HG03175 (cell line): ENCODE results near the gene CXXC1.
"Not testable (repeated sequence)": the region's sequence is repeated elsewhere in the genome, so short reads cannot be mapped to it uniquely, and the experiment has no call there.

Experiments used
- ATAC-seq: cut with Tn5 transposase; IDR thresholded peaks from one replicate; pipeline ENCODE4 v1.9.1; 2021; ENCODE audit warnings: mild to moderate bottlenecking, moderate library complexity; ENCODE audit not compliant: unreplicated experiment

CXXC1 gene

DNA sequence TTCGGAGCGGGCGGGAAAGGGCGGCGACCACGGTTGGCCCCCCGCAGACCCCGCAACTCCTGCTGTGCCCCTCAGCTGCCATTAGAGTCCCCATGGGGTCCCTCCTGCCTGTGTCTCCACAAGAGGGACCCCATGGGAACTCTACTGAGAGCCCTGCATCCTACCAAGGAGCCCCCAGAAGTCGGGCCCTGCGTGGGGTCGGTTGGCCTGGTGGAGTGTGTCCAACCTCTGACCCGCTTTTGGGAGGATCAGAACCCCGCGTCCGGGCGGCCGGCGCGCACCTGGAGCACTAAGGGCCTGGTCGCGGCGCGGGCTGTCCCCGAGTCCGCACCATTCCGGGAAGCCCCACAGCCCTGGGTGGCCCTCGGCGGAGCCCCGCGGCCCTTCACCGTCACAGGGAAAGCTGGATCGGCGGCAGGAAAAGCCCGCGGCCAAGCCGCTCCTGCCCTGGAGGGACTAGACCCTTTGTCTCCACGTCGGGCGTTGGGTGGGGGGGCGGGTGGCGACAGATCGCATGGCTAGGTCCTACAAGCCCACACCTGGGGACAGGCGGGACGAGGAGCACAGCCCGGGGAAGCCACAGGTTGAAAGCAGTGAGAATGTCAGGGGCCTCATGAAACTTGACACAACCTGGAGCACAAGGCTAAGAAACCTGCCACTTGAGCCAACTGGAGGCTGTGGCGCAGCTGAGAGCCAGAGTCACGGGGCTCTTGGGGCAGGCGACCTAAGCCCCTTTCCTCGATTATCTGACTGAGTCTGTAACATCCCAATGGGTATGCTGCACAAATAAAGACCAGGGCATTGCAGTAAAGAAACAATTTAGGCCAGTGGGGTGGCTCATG lies 11.2 kb upstream of the CXXC1 start:
- ATAC-seq, result no peak

- peak; percentile 100 for ATAC-seq
These were observed 10.3 kb upstream of the CXXC1 start for GRCh38 chr18:50297621-50298442.

GRCh38 chr18:50293039-50293438 lies 5.5 kb upstream of the CXXC1 start:
- no peak for ATAC-seq

- ATAC-seq, result no peak
These were observed 1.6 kb upstream of the CXXC1 start for GRCh38 chr18:50289108-50289443.

- ATAC-seq, result not testable (repeated sequence)
These were observed 1.0 kb upstream of the CXXC1 start for GRCh38 chr18:50288348-50289107.

DNA sequence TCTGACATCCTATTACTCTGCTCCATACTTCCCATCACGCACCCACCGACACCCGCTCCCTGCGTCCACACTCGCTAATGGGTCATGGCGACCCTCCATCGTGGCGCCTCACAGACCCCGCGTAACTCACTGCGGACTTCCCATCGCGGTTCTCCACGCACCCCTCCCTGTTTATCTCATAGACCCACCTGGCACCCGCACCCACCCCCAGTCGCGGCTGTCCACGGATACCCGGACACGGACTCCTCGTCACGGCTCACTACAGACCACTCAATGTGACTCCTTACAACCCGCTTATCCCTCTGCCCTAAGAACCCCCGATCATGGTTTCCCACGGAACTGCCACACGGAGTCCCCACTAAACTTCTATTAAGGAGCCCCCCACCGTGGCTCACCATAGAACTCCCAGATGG lies 458 bp downstream of the CXXC1 start:
- ATAC-seq, result no peak

DNA sequence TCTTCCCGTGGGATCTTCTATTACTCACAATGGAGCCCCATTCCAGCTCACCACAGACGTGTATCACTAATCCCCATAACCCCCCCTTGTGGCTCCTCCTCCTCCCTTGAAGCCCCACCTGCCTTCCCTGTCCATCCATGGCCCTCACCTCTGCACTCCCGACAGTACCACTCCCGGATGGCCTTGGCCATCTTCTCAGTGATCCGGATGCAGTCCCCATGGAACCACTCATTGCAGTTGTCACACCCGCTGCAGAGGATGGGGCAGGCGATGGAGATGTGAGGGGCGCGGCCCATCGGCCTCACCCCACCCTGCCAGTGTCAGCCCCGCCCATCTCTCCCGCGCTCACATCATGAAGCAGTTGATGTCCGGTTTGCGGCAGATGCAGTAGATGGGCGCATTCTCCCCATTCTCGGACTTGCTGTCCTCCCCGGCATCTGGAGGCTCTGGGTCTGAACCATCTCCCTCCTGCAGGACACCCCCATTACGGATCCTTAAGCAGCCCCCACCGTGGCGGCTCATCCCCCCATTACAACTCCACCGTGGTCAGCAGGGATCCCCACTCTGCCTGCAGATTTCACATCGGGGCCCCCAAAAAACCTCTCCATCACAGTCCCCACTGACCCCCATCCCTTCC lies 983 bp downstream of the CXXC1 start:
- no peak for ATAC-seq

DNA sequence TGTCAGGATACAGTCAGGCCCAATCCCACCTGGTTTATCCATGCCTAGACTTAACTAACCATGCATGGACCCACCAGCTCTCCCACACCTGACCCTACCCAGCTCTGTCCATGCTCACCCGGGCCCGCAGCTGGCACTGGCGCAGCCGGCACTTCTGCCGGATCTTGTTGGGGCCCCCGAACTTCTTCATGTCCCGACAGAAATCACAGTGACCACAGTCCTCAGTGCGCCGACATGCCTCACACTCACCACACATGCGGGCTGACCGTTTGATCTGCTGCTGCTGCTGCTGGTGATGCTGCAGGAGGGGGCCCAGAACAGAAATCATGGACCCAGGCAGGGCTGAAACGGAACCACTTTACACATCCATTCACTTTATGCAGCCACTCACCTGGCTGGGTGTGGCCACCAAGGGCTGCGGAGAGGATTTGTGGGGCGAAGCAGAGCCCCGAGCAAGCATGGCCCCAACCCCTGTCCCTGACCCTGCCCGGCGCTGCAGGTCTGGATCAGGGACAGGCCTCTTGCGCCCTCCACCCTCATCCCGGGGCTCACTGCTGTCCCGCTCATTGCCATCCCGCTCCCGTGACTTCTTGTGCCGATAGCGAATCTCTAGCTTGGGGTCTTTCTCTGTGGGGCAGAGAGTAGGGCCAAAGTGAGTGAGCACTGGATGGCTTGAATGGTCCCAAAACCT lies 1.7 kb downstream of the CXXC1 start:
- ATAC-seq, result no peak

GRCh38 chr18:50285071-50285470 lies 2.4 kb downstream of the CXXC1 start:
- ATAC-seq, result no peak

DNA sequence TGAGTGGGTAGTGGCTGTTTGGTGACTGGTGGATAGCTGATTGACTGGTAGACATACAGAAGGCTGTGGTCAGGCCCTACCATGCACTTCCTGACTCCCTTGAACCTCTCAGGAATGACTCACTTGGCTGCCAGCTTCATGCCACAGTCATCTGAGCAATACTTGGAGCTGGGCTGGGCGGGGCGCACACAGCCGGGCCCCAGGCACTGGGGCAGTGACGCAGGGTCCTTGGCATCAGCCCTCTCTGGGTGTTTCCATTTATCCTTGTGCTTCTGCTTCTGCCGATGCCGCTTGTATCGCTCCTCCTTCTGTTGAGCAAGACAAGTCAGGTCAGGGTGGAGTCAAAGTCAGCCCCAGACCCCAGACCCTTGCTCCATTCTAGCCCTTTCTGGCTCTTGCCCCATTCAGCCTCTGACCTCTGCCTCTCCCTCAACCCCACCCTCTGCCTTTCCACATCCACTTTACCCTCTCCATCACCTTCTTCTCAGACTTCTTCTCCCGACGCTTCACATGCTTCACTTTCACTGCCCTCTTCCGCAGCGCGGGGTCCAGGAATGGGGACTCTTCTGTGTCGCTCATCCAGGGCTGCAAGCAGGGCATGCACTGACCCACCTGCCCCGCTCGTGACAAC lies 3.1 kb downstream of the CXXC1 start:
- ATAC-seq, result no peak

DNA sequence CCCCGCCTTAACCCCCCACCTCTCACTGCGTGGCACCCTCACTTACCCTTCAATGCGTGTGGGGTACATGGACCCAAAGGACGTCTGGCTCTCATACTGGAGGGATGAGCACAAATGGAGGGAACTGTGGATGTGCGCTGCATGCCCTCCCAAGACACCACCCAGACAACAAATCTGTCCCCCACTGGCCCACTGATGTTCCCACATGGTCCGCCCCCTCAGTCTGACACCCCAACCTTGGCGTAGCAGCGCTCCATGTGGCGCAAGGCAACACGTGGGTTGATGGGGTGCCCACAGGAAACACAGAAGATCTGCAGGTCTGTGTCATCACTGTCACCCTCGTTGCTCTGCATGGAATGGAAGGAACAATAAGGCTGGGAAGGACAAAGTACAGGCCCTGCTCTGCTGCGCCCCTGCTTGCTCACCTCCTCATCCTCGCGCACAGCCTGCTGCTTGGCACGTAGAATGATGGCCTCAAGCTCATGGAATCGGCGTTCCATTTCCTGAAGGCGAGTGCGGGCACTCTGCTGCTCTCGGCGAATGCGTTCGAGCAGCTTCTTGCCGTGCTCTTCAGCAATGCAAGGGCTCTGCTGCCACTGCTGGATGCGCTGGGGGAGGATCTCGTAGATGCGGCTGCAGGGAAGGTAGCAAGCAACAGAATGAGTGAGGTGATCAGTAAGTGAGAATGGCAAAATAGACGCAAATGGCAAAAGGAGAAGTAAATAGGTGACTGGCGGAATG lies 3.9 kb downstream of the CXXC1 start:
- no peak for ATAC-seq

DNA sequence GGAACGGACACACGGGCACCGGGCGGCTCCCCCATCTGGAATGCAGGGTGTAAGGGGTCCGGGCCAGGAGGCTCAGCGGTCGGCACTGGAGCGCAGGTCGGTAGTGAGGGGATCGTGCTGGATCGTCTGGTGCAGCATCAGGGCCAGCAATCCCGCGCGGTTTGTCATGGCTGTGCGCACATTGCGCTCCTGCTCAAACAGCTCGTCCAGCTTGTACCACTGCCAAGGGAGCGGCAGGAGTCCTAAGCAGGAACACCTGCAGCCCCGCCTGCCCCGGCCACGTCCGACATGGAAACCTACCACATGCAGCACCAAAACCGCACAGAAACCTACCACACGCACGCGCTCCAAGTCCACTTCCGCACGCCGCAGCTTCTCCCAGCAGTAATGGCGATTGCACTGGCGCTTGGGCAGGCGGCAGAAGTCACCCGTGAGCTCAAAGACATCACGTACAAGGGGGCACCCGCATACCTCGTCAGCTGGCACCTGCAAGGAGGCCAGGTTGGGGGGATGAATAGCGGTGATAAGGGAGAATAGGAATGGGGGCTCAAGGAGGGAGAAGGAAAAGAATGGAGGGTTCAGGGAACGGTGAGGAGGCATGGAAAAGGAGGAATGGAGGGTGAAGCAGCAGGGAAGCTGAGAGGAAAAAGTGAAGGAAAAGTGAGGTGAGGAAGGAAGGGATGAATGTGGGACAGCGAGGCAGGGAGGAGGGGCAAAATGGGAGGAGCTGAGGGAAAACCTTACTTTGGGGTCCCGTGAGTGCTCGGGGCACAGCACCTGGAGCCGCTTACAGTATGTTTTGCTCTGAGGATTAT lies 4.8 kb downstream of the CXXC1 start:
- ATAC-seq, result no peak

DNA sequence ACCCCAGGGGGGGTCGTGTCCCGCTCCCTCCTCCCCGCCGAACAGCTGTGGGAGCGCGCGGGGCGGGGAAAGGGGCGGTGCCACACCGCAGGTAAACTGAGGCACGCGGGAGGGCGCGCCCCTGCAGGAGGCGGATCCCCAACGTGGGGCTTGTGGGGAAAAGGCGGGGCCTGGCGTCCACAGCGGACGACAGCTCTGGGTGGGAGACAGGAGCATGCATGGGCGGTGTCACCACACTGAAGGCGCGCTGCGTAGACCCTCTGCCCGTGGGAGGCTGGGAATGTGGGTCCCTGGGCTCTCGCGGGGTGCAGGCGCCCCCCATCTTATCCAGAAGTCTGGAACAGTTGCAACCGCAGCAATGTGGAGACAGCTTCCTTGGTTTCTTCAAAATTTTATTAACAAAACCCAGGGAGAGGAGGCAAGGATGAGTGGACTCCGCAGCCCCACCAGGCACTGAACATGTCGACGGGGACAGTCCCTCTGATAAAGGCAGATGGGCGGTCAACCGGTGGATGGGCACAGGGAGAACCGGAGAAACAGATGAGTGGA lies 5.4 kb downstream of the CXXC1 start:
- no peak for ATAC-seq

DNA sequence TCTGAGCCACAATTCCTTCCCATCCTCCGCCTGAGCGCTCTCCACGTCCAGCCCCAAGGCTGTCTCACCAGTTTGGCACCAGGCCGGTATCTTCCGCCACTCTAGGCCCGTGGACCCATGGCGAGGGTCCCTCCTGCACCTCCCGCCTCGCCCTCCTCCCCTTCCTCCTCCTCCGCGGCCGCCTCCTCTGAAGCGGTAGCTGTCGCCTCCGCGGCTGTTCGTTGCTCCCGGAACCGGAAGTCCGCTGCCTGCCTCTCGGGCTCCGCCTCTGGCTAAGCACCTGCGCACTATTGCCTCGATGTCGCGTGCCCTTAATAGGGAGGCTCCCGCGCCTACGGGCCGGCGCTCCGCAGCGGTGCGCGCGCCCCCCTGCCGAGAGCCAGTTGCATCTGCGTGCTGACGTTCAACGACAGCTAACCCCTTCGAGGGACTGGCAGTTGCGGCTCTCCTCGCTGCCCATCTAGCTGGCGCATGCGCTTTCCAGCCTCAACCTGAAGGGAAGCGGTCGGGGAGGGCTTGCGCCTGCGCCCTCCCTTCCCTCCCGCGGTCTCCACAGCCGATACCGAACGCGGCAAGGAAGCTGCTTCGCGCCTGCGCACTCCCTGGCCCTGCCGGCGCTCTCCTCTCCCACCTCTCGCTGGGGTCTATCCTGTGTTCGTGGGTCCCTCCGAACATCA lies 6.1 kb downstream of the CXXC1 start, which contains the start of gene MBD1:
TSS of gene MBD1 (minus strand) at position 229 of the 677 bp plus-strand sequence. CDS start 1,531 bp downstream, outside the sequence.
- ATAC-seq, result peak; percentile 95

DNA sequence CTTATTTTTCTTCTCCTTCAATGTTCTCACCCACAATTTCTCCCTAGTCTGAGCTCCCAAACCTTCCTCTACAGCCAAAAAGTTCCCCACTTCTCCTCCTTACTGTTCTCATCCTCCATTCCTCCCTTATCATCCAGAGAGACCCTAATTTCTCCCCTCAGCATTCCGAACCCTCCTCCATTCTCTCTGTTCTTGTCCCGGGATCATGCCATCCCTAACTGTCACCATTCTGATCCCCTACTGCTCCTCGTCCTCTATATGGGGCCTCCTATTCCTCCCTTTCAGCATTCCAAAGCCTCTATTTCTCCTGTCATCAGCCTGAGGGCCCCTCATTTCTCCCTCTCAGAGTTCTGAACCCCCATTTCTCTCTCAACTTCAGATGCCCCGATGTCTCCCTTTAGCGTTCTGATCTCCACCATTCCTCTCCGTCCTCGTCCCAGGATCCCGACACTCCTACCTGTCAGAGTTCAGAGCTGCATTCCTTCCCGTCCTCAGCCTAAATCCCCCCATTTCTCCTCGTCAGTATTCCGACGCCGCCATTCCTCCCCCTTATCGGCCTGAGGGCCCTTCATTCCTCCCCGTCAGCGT lies 6.7 kb downstream of the CXXC1 start:
- no peak for ATAC-seq

GRCh38 chr18:50279752-50280151 lies 7.7 kb downstream of the CXXC1 start:
- ATAC-seq, result no peak

DNA sequence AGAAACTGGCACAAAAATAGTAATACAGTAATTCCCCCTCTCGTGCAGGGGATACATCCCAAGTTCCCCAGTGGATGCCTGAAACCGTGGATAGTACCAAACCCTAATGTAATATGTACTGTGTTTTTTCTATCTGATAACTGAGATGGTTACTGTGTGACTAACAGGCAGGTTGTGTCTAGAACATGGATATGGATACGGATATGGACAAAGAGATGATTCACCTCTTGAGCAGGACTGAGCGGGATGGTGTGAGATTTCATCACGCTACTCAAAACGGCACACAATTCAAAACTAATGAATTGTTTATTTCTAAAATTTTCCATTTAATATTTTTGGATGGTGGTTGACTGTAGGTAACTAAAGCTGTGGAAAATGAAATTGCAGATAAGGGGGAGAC lies 9.6 kb downstream of the CXXC1 start:
- ATAC-seq, result no peak
